Gastrocnemius medialis (tissue), 4 donors: ENCODE results near the gene CACNA1B. TPM values are rescaled to one million over a fixed set of nuclear protein-coding genes. Genes with fewer than 3 reads are reported as not detected.

Source experiments
- ATAC-seq, 2 donors: fragments of 150-250 bp; one replicate each; pipeline ENCODE4 v1.9.1; 2016
- DNase-seq, 2 donors: peaks; one replicate each; pipeline ENCODE4 v3.0.0-alpha.2; 2019
- H3K27ac ChIP-seq, 4 donors: fragments of 200-600 bp; sonication (generic); 1 replicate in 1 of 4; 2 replicates in 3 of 4; pipeline ENCODE4 v1.5.1; 2016 to 2018; ENCODE audit warnings: mild to moderate bottlenecking in 2 of 4, moderate library complexity in 1 of 4
- H3K27me3 ChIP-seq, 3 donors: fragments of 200-600 bp; sonication (generic) in 2 of 3; 1 replicate in 1 of 3; 2 replicates in 2 of 3; pipeline versions ENCODE4 v1.5.1 to v1.6.0; 2016 to 2019; ENCODE audit warnings: mild to moderate bottlenecking in 1 of 3, moderate library complexity in 1 of 3
- H3K36me3 ChIP-seq, 2 donors: fragments of 200-600 bp; sonication (generic) in 1 of 2; one replicate each; pipeline ENCODE4 v1.5.1; 2017 to 2018
- H3K4me1 ChIP-seq, 2 donors: fragments of 200-600 bp; sonication (generic) in 1 of 2; one replicate each; pipeline ENCODE4 v1.5.1; 2016 to 2017; ENCODE audit warnings: mild to moderate bottlenecking in 2 of 2
- H3K4me3 ChIP-seq, 4 donors: fragments of 200-600 bp; sonication (generic) in 3 of 4; 1 replicate in 1 of 4; 2 replicates in 3 of 4; pipeline ENCODE4 v1.5.1; 2016 to 2019; ENCODE audit warnings: mild to moderate bottlenecking in 2 of 4
- H3K9me3 ChIP-seq, 3 donors: fragments of 200-600 bp; sonication (generic) in 2 of 3; 1 replicate in 1 of 3; 2 replicates in 2 of 3; pipeline ENCODE4 v1.5.1; 2016 to 2019
- POLR2A ChIP-seq, 2 donors: fragments of 450-650 bp; IDR thresholded peaks; one replicate each; pipeline ENCODE4 v1.6.1; 2017; ENCODE audit warnings: antibody characterized with exemption in 2 of 2, mild to moderate bottlenecking in 2 of 2, moderate library complexity in 2 of 2
- in situ Hi-C, 4 donors: fragments of 200-750 bp; cut with MboI; loops; one replicate each; pipeline versions ENCODE4 v1.15.0 to v1.8.0; 2017; ENCODE audit warnings: low sequenced_read_pairs in 4 of 4
- intact Hi-C: fragments of 100-400 bp; cut with DNase I; formaldehyde crosslinking; loops from one replicate; pipeline ENCODE4 v1.15.1; 2023; ENCODE audit warnings: low total_unique reads
- total RNA-seq, 4 donors: library from RNA; depleted of rRNA; stranded (reverse); fragments of >200 nt; gene quantifications; one replicate each; pipeline versions ENCODE4 v1.1.0 to v1.2.3, GENCODE V29; 2016
- TF ChIP-seq, protein P1 (sequence below), 5 experiments: fragments of 450-650 bp in 3 of 5; fragments of 200-600 bp in 2 of 5; sonication (generic) in 2 of 5; IDR thresholded peaks in 4 of 5; conservative IDR thresholded peaks in 1 of 5; 1 replicate in 4 of 5; 2 replicates in 1 of 5; pipeline ENCODE4 v1.5.1; 2016 to 2019; ENCODE audit warnings: antibody characterized with exemption in 5 of 5, mild to moderate bottlenecking in 3 of 5, moderate library complexity in 3 of 5

CACNA1B gene
- total RNA-seq, 4 donors from 2014 or later: 0.07 TPM; not detected in 3

DNA sequence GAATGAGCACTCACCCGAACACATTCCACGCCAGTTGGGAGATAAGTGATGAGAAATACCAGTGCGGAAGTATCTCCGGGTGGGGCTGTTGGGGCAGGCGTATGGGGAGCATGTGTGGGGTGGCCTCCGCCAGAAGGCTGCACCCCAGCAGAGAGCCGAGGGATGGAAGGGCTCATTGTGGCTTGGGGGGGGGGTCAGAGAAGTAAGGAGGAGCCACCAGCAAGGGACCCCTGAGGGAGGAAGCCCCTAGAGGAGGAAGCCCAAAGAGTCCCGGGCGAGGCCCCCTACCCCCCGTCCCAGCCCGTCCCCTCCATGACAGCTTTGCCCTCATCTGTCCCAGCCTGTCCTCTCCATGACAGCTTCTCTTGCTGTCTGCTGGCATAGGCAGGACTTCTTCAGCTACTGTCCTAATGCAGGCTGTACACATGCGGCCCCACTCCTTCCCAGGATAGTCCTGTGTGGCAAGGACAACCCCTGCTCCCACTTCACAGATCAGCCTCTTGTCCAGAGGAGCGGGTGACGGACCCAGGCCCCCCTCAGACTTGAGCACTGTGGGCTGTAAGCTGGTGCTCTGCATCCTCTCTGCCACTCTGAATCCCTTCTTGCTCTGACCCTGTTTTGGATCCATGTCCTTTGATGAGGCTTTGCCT, 239.6 kb downstream of the CACNA1B start:
- intact Hi-C loops (no loop called here), in situ Hi-C loops (no loop called here)
- Histone ChIP-seq H3K4me1 (no peaks in the 10 kb centered on the region), H3K27me3 (no peaks in the 10 kb centered on the region), H3K4me3 (no peak overlapping the region), H3K27ac (no peak overlapping the region), H3K36me3 (no peaks in the 10 kb centered on the region), H3K9me3 (no peaks in the 10 kb centered on the region)
- no peak for DNase-seq
- TF ChIP-seq, protein P1, sequence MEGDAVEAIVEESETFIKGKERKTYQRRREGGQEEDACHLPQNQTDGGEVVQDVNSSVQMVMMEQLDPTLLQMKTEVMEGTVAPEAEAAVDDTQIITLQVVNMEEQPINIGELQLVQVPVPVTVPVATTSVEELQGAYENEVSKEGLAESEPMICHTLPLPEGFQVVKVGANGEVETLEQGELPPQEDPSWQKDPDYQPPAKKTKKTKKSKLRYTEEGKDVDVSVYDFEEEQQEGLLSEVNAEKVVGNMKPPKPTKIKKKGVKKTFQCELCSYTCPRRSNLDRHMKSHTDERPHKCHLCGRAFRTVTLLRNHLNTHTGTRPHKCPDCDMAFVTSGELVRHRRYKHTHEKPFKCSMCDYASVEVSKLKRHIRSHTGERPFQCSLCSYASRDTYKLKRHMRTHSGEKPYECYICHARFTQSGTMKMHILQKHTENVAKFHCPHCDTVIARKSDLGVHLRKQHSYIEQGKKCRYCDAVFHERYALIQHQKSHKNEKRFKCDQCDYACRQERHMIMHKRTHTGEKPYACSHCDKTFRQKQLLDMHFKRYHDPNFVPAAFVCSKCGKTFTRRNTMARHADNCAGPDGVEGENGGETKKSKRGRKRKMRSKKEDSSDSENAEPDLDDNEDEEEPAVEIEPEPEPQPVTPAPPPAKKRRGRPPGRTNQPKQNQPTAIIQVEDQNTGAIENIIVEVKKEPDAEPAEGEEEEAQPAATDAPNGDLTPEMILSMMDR (IDR thresholded peaks at IDR 0.05 in 4 of 5, conservative IDR thresholded peaks at IDR 0.05 in 1 of 5): no peak
- TF ChIP-seq POLR2A (IDR thresholded peaks at IDR 0.05): no peak
- ATAC-seq: no peak

DNA sequence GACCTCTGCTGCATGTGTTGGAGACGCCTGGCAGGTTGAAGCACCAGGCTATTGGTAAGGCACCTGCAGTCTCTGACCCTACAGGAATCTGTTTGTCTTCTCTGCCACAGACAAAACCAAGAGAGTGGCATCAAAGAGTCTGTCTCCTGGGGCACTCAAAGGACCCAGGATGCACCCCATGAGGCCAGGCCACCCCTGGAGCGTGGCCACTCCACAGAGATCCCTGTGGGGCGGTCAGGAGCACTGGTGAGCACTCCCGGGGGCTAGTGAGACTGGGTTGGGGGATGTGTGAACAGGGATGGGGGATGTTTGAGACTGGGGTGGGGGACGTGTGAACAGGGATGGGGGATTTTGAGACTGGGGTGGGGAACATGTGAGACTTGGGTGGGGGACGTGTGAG, 240.3 kb downstream of the CACNA1B start:
- Histone ChIP-seq H3K36me3 (no peaks in the 10 kb centered on the region), H3K9me3 (no peaks in the 10 kb centered on the region), H3K4me3 (no peak overlapping the region), H3K27me3 (no peaks in the 10 kb centered on the region), H3K4me1 (no peaks in the 10 kb centered on the region), H3K27ac (no peak overlapping the region)
- intact Hi-C loops (no loop called here), in situ Hi-C loops (no loop called here)
- DNase-seq: no peak
- ATAC-seq: no peak
- TF ChIP-seq POLR2A (IDR thresholded peaks at IDR 0.05): no peak
- TF ChIP-seq, protein P1 (IDR thresholded peaks at IDR 0.05 in 4 of 5, conservative IDR thresholded peaks at IDR 0.05 in 1 of 5): no peak

DNA sequence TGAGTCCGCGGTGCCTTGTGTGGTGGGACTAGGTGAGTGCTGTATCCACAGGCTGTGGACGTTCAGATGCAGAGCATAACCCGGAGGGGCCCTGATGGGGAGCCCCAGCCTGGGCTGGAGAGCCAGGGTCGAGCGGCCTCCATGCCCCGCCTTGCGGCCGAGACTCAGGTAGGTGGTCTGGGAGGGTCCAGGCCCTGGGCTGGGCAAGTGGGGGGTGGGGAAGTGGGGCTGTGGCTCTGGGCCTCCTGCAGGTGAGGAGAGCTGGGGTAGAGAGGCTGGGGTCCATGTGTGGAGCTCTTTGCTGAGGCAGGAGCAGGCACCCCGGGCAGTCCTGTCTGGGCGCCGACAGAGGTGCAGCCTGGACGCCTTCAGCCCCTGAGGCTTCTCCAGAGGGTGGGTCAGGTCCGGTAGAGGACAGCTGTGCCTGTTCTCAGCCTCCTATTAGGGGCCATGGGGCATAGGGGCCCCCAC, 241.1 kb downstream of the CACNA1B start:
- no peak for TF ChIP-seq POLR2A (IDR thresholded peaks at IDR 0.05)
- TF ChIP-seq, protein P1 (IDR thresholded peaks at IDR 0.05 in 4 of 5, conservative IDR thresholded peaks at IDR 0.05 in 1 of 5): no peak
- no peak for ATAC-seq
- Histone ChIP-seq H3K36me3 (no peaks in the 10 kb centered on the region), H3K9me3 (no peaks in the 10 kb centered on the region), H3K27ac (no peak overlapping the region), H3K4me3 (no peak overlapping the region), H3K27me3 (no peaks in the 10 kb centered on the region), H3K4me1 (no peaks in the 10 kb centered on the region)
- no peak for DNase-seq
- intact Hi-C loops (no loop called here), in situ Hi-C loops (no loop called here)

DNA sequence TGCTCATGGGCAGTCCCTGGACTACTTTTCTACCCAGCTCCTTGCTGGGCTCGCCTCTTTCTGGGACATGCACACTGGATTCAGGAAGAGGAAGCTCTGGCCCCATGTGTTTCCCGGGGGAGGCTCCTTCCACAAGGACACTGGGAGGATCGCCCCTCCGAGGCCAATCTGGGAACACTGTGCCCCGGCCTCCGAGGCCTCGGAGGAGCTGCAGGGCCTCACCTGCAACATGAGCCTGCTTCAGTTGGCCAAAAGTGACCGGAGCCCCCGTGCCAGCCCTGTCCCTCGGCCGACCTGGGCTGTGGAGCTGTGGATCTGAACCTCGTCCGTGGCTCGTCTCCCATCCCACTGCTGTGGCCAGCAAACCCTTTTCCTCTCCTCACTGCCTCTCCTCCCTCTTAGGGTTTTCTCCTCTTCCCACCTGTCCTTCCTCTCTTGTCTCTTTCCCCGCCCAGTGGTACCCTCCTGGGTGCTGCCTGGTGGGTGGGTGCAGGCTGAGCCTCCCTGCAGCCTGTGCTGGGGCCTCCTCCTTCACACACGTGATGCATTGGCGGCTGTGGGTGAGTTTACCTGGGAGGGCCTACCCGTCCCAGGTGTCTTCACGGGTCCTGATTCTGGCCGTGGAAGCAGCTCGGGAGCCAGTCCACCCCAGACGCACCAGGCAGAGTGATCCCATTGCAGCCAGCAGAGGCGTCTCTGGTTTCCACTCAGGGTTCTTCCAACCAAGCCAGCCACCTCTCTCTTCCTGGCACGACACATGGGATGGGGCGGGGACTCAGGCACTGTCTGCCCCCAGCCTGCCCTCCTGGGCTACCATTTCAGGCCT, 241.8 kb downstream of the CACNA1B start:
- no peak overlapping the region for H3K27ac ChIP-seq
- H3K4me1 ChIP-seq: no peaks in the 10 kb centered on the region
- no peaks in the 10 kb centered on the region for H3K36me3 ChIP-seq
- TF ChIP-seq, protein P1 (IDR thresholded peaks at IDR 0.05 in 4 of 5, conservative IDR thresholded peaks at IDR 0.05 in 1 of 5): no peak
- no peak for TF ChIP-seq POLR2A (IDR thresholded peaks at IDR 0.05)
- in situ Hi-C loops (no loop called here), intact Hi-C loops (no loop called here)
- DNase-seq: no peak
- H3K27me3 ChIP-seq: no peaks in the 10 kb centered on the region
- H3K4me3 ChIP-seq: no peak overlapping the region
- no peak for ATAC-seq
- H3K9me3 ChIP-seq: no peaks in the 10 kb centered on the region
